Amniotic stem cell (primary cell): ENCODE measurements around the gene BAHCC1.

Experiments used
- DNase-seq: peaks from one replicate; lab custom pipeline; 2025; lab: John Stamatoyannopoulos, UW

The BAHCC1 gene

GRCh38 chr17:81386646-81387099, 8.6 kb upstream of the BAHCC1 start:
- DNase-seq: no peak

DNA sequence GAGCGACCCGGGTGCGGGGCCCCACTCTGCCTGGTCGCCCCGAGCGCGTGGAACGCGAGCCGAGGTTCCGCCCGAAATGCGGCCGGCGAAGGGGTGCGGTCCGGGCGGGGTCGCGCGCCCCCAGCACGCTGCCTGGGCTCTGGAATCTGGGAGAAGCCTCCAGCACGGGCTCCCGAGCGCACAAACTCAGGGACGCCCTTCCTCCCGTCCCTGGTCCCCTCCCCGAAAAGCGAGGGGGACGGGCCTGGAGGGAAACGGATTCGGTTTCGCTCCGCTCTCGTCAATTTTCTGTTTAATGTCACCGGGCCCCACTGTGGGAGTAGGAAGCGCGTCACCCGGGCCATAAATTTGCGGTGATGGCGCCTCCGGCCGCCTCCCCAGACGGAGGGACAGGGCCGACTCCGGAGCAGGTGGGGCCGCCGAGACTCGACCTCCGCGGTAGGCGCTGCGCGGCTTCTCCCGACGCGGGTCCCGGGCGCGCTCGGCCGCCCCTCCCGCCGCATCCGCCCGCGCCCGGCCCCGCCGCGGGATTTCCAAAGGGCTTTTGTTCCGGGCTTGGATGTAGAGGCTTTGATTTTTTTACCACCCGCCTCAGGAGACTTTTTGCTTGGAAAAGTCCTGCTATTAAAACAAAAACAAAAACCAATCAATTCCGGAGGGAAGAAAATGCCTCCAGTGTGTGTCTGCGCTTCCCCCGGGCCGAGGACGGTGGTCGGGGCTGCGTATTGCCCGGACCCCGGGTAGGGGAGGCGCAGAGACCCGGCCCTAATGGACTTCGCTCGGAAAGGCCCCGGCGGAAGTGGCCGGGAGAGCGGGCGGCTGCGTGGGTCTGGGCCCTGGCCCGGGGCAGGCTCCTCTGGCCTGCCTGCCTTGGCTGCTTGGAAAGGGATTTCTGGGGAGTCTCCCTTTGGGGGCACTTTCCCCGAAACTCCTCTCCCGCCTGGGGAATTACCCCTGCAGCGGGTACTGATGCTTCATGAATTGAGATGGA, 7.9 kb upstream of the BAHCC1 start:
- no peak for DNase-seq

DNA sequence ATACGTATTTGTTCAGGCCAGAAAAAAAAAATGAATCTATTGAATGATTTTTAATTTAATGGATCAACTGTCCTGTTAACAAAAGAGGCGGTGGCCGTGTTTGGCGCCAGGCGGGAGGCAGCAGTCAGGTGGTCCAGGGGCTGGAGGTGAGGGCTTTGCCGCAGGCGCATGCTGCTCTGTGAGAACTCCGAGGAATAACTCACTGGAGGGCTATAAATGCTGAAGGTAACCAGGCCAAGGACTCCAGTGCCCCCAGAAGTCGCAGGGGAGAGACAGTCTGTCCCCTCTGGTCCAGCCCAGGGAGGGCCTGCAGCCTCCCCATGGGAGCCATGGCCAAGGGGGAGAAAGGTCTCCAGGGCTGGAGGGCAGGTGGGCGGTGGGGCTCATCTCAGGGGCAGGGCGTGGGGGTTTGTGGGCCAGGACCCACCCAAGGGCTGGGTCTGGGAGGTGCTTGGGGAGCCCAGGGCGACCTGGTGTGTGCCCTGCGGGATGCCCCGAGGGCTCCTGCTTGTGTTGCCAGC, 7.1 kb upstream of the BAHCC1 start:
- DNase-seq: no peak

- DNase-seq: no peak
Observed at GRCh38 chr17:81388612-81389367, 6.5 kb upstream of the BAHCC1 start.

- DNase-seq: no peak
Observed at GRCh38 chr17:81389585-81389984, 5.7 kb upstream of the BAHCC1 start.

GRCh38 chr17:81390029-81390872, 5.0 kb upstream of the BAHCC1 start:
- no peak for DNase-seq

DNA sequence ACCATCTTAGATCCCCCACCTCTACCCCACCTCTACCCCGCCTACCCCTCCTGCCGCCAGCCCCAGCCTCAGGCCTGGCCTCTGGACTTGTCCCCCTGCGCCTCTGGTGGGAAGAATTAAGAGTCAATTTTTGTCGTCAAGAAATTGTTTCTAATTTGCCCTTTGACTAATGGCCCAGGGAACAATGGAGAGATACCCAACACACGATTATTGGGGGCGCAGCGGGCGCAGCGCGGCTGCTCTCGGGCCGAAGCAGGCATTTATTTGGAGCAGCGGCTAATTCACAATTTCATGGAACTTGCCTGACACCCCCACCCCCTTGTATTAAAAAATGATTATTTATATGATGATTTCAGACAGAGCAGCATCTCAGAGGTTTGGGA, 4.4 kb upstream of the BAHCC1 start:
- DNase-seq: no peak

- DNase-seq: no peak
Observed at GRCh38 chr17:81391293-81391935, 3.8 kb upstream of the BAHCC1 start.

DNA sequence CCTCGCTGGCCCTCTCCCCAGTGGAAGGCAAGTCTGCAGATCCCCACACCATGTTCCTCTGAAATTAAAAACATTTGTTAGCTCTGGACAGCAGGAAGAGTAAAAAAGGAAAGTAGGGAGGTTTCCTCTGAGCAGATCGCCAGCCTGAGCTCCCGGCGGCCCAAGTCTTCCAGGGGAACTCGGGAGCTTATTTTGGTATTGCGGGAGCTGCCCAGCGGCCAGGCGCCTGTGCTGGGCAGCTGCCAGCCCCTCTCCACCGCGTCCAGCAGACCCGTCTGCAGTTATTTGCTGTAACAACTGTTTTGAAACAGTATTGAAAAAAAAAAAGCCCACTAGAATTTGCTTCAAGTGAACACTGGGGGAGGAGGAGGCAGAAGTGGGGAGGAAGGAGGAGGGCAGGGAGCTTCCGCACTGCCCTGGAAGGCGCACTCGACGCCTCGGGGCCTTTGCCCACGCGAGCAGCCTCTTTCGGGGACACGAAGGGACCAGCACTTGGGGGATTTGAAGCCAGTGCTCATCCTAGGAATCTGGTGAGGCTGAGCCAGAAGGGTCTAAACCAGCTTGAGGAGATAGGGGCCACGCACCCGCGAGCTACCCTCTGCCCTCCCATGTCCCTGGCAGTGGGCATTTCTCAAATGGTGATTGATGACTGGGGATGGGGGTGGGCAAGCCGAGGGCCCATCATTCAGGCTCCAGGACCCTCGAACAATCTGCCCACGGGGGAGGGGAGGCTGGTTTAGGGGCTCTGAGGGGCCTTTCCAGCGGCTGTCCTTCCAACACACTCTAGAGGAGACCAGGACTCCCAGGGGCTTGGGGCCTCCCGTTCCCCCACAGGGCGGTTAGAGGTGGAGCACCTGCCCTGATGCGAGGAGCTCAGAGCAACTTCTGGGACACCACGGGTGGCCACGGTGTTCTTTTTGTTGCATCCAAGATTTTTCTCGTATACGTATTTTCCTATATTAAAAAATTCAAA, 3.0 kb upstream of the BAHCC1 start:
- DNase-seq: no peak

GRCh38 chr17:81392909-81393654, 2.2 kb upstream of the BAHCC1 start:
- DNase-seq: no peak

GRCh38 chr17:81393684-81394376, 1.4 kb upstream of the BAHCC1 start:
- peak; percentile 99 for DNase-seq

- DNase-seq: no peak
Observed at GRCh38 chr17:81394377-81394920, 808 bp upstream of the BAHCC1 start.

- DNase-seq: no peak
Observed at GRCh38 chr17:81395600-81396277, 482 bp downstream of the BAHCC1 start.

DNA sequence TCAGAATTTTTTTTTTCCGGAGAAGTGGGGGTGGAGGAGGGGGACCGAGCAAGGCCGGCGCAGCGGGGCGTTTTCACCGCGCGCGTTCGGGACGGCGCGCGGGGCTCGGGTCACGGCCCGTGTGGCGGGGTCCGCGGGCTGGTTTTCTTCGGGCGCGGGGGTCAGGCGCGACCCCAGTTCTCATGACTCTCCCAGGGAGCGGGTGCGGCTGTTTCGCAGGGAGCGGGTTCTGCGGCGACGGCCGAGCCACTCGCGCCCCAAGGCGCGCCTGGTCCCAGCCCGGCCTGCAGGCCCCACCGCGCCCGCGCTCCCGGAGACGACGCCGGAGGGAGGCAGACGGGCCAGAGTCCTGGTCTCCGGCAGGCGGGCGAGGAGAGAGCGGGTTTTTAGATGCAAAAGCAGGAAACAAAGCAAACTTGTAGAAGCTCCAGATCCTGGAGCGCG, 1.0 kb downstream of the BAHCC1 start:
- no peak for DNase-seq

GRCh38 chr17:81396722-81397313, 1.6 kb downstream of the BAHCC1 start:
- no peak for DNase-seq

DNA sequence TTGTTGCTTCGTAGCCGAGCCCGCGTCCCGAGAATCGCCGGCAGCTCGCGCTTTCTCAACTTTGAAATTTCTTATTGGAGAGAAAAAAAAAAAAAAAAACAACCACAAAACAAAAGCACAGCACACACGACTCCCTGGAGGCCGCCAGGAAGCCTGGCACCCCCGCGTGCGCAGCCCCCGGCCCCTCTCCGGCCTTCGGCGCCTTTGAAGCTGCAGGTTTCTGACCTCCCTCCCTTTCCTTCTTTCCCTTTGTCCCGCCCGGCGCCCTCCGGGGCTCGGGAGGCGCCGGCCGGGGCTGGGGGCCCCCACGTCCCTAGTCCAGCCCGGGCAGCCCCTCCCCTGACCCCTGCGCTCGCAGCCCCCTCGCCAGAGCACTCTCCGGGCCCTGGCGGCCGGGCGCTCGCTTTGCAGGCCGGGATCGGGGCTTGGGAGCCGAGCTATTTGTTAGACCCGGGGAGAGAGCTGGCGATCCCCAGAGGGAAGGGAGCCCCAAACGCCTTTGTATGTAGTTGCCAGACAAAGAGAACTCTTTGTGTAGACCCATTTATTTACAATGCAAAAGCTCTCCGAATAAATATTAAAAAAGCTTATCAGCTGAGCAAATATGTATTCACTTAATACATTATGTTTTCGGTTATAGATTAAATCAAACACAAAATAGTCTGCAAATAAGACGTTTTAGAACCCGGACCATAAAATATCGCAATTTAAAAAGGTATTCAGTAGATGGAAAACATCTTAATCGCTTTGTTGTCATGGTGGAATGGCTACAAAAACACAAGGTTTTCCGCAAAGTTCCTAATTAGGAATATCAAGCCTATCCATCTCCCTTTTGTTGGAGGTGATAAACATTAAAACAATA, 2.3 kb downstream of the BAHCC1 start:
- no peak for DNase-seq
